Neural cell (in vitro differentiated cells): ENCODE results near the gene CRYGC. TPM values are rescaled to one million over a fixed set of nuclear protein-coding genes. Genes with fewer than 3 reads are reported as not detected.

Source experiments
- H2AFZ ChIP-seq: fragments of 200-600, 300-800 bp; sonication (generic), shearing (Covaris generic); 2 replicates; pipeline ENCODE4 v1.6.0; 2014; ENCODE audit warnings: low read depth, mild to moderate bottlenecking, antibody characterized with exemption, low read length, moderate library complexity
- H3F3A ChIP-seq: fragments of 200-600 bp; shearing (Covaris generic); 2 replicates; pipeline ENCODE4 v1.6.1; 2016; ENCODE audit warnings: mild to moderate bottlenecking, moderate library complexity, mixed read lengths, antibody characterized with exemption, low read length; ENCODE audit not compliant: insufficient read depth, poor library complexity, severe bottlenecking
- H3K27ac ChIP-seq: fragments of 200-600, 300-800 bp; sonication (generic), shearing (Covaris generic); 2 replicates; pipeline ENCODE4 v1.5.1; 2014; ENCODE audit warnings: mild to moderate bottlenecking, low read length, moderate library complexity
- H3K27me3 ChIP-seq: fragments of 300-800, 200-600 bp; sonication (generic), shearing (Covaris generic); 2 replicates; pipeline ENCODE4 v1.6.0; 2014; ENCODE audit warnings: mild to moderate bottlenecking, low read depth, low read length, moderate library complexity; ENCODE audit not compliant: insufficient read depth
- H3K36me3 ChIP-seq: fragments of 300-800, 200-600 bp; sonication (generic), shearing (Covaris generic); 2 replicates; pipeline ENCODE4 v1.5.1; 2014; ENCODE audit warnings: mild to moderate bottlenecking, antibody characterized with exemption, low read length, moderate library complexity; ENCODE audit not compliant: insufficient read depth
- H3K4me2 ChIP-seq: fragments of 300-800, 200-600 bp; sonication (generic), shearing (Covaris generic); 2 replicates; pipeline ENCODE4 v1.6.0; 2014; ENCODE audit warnings: mild to moderate bottlenecking, low read length
- H3K4me3 ChIP-seq: fragments of 300-800, 200-600 bp; sonication (generic), shearing (Covaris generic); 2 replicates; pipeline ENCODE4 v1.5.1; 2014; ENCODE audit warnings: mild to moderate bottlenecking, low read length, moderate library complexity
- H3K79me2 ChIP-seq: fragments of 200-600 bp; shearing (Covaris generic); replicated peaks from 2 replicates; pipeline ENCODE4 v1.6.0; 2014; ENCODE audit warnings: mild to moderate bottlenecking, low read length, moderate library complexity; ENCODE audit not compliant: insufficient read depth
- H3K9ac ChIP-seq: fragments of 300-800, 200-600 bp; sonication (generic), shearing (Covaris generic); 2 replicates; pipeline ENCODE4 v1.6.1; 2016; ENCODE audit warnings: mild to moderate bottlenecking, low read length, mixed read lengths
- H3K9me2 ChIP-seq: fragments of 200-600 bp; shearing (Covaris generic); 2 replicates; pipeline ENCODE4 v1.6.1; 2016; ENCODE audit warnings: mild to moderate bottlenecking, low read length, mixed read lengths; ENCODE audit not compliant: insufficient read depth
- H3K9me3 ChIP-seq: fragments of 200-600, 300-800 bp; sonication (generic), shearing (Covaris generic); 2 replicates; pipeline ENCODE4 v1.6.1; 2016; ENCODE audit warnings: mild to moderate bottlenecking, mixed run types, low read length, moderate library complexity, mixed read lengths
- H4K20me1 ChIP-seq: fragments of 200-600 bp; shearing (Covaris generic); 2 replicates; pipeline ENCODE4 v1.6.1; 2016; ENCODE audit warnings: mild to moderate bottlenecking, mixed run types; ENCODE audit not compliant: insufficient read depth
- CTCF ChIP-seq: fragments of 450-650 bp; IDR thresholded peaks from 2 replicates; pipeline ENCODE4 v1.5.1; 2014; ENCODE audit warnings: antibody characterized with exemption, mild to moderate bottlenecking, moderate library complexity; ENCODE audit not compliant: poor library complexity, severe bottlenecking
- EP300 ChIP-seq: fragments of 450-650 bp; conservative IDR thresholded peaks from 2 replicates; pipeline ENCODE4 v1.6.1; 2014; ENCODE audit warnings: antibody characterized with exemption, mild to moderate bottlenecking, moderate library complexity; ENCODE audit not compliant: poor library complexity, severe bottlenecking
- EZH2 ChIP-seq: fragments of 200-600, 300-800 bp; shearing (Covaris generic), sonication (generic); IDR thresholded peaks from 2 replicates; pipeline ENCODE4 v1.6.1; 2014; ENCODE audit warnings: antibody characterized with exemption, low read length, borderline replicate concordance, mild to moderate bottlenecking; ENCODE audit not compliant: insufficient read depth, poor library complexity, severe bottlenecking
- MXI1 ChIP-seq: fragments of 450-650 bp; conservative IDR thresholded peaks from 2 replicates; pipeline ENCODE4 v1.6.1; 2014; ENCODE audit warnings: antibody characterized with exemption, mild to moderate bottlenecking; ENCODE audit not compliant: poor library complexity, severe bottlenecking
- POLR2AphosphoS5 ChIP-seq: IDR thresholded peaks from 2 replicates; pipeline ENCODE4 v1.6.1; 2012
- RAD21 ChIP-seq: fragments of 450-650 bp; conservative IDR thresholded peaks from 2 replicates; pipeline ENCODE4 v1.6.1; 2014; ENCODE audit warnings: antibody characterized with exemption, mild to moderate bottlenecking, moderate library complexity
- SMC3 ChIP-seq: fragments of 450-650 bp; conservative IDR thresholded peaks from 2 replicates; pipeline ENCODE4 v1.6.1; 2014; ENCODE audit warnings: antibody characterized with exemption, mild to moderate bottlenecking, moderate library complexity; ENCODE audit not compliant: poor library complexity
- TAF1 ChIP-seq: IDR thresholded peaks from 2 replicates; pipeline ENCODE4 v1.6.1; 2012; ENCODE audit warnings: low read depth
- polyA plus RNA-seq: library from polyadenylated mRNA; depleted of rRNA; stranded (reverse); fragments of >200 nt; gene quantifications from 2 replicates; pipeline ENCODE4 v1.2.3, GENCODE V29; 2014
- TF ChIP-seq, protein P1 (sequence below): IDR thresholded peaks from 2 replicates; pipeline ENCODE4 v1.6.1; 2012; ENCODE audit warnings: borderline replicate concordance

The CRYGC gene
- polyA plus RNA-seq, 1 donor from 2014 or later = not detected

DNA sequence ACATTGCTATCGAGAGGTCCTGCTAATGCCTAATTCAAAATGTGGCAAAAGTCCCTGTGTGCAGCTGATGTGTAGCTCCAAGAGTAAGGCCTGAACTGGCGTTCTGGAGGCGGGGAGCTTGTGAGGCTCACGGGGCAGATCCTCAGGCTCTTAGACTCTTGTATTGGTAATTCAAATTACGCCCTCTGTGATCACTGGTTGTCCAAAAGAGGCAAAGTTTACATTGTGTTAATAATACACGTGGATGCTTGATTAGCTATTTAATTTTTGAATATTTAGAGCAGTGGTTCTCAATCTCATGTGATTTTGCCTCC lies 46.2 kb upstream of the CRYGC start:
- no peak overlapping the region for H3K9ac ChIP-seq
- H3K79me2 ChIP-seq = no peaks in the 10 kb centered on the region
- no peaks in the 10 kb centered on the region for H3K9me2 ChIP-seq
- H4K20me1 ChIP-seq = no peaks in the 10 kb centered on the region
- no peak overlapping the region for H3K4me2 ChIP-seq
- H3K27ac ChIP-seq = no peak overlapping the region
- no peaks in the 10 kb centered on the region for H3K36me3 ChIP-seq
- no peak overlapping the region for H2AFZ ChIP-seq
- no peak overlapping the region for H3K4me3 ChIP-seq
- no peaks in the 10 kb centered on the region for H3K27me3 ChIP-seq
- TF ChIP-seq POLR2AphosphoS5 (no peak), RAD21 (no peak), SMC3 (no peak), EZH2 (no peak), MXI1 (no peak), CTCF (no peak), EP300 (no peak), TAF1 (no peak)
- TF ChIP-seq, protein P1, sequence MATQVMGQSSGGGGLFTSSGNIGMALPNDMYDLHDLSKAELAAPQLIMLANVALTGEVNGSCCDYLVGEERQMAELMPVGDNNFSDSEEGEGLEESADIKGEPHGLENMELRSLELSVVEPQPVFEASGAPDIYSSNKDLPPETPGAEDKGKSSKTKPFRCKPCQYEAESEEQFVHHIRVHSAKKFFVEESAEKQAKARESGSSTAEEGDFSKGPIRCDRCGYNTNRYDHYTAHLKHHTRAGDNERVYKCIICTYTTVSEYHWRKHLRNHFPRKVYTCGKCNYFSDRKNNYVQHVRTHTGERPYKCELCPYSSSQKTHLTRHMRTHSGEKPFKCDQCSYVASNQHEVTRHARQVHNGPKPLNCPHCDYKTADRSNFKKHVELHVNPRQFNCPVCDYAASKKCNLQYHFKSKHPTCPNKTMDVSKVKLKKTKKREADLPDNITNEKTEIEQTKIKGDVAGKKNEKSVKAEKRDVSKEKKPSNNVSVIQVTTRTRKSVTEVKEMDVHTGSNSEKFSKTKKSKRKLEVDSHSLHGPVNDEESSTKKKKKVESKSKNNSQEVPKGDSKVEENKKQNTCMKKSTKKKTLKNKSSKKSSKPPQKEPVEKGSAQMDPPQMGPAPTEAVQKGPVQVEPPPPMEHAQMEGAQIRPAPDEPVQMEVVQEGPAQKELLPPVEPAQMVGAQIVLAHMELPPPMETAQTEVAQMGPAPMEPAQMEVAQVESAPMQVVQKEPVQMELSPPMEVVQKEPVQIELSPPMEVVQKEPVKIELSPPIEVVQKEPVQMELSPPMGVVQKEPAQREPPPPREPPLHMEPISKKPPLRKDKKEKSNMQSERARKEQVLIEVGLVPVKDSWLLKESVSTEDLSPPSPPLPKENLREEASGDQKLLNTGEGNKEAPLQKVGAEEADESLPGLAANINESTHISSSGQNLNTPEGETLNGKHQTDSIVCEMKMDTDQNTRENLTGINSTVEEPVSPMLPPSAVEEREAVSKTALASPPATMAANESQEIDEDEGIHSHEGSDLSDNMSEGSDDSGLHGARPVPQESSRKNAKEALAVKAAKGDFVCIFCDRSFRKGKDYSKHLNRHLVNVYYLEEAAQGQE = no peak
- no peaks in the 10 kb centered on the region for H3F3A ChIP-seq
- H3K9me3 ChIP-seq = no peaks in the 10 kb centered on the region

DNA sequence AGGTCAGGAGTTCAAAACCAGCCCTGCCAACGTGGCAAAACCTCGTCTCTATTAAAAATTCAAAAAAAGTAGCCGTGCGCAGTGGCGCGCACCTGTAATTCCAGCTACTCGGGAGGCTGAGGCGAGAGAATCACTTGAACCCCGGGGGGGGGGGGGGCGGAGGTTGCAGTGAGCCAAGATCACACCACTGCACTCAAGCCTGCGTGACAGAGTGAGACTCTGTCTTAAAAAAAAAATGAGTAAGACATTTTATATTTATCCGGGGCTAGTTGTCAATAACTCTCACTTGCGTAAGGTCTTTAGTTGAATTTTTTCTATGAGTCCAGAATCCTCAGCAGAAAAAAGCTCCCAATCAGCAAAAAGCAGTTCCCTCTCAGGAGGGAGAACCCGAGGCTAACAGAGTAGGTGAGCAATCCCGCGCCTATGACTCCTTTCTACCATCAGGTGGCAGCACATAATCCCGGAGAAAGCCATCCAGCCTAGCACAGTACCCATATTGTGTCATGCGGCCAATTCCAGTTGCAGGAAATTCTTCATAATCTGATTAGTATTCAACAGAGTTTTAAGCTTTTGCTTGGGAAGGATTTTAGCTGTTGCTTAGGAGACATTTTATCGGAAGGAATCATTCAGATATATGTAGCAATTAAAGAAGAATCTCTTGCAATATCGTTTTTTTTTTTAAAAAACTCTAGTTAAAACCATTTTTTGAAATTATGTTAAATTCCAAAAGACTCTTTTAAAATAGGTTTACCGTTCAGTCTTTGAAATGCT lies 45.6 kb upstream of the CRYGC start:
- H3F3A ChIP-seq = no peaks in the 10 kb centered on the region
- H3K9me3 ChIP-seq = no peaks in the 10 kb centered on the region
- H3K79me2 ChIP-seq = no peaks in the 10 kb centered on the region
- H3K27me3 ChIP-seq = no peaks in the 10 kb centered on the region
- no peak overlapping the region for H3K4me3 ChIP-seq
- no peak overlapping the region for H3K9ac ChIP-seq
- H3K36me3 ChIP-seq = no peaks in the 10 kb centered on the region
- H3K9me2 ChIP-seq = no peaks in the 10 kb centered on the region
- TF ChIP-seq RAD21 (peak; percentile 89), SMC3 (peak; percentile 91), CTCF (peak; percentile 91), TAF1 (no peak), EP300 (no peak)
- H3K27ac ChIP-seq = no peak overlapping the region
- H2AFZ ChIP-seq = no peak overlapping the region
- no peaks in the 10 kb centered on the region for H4K20me1 ChIP-seq
- no peak overlapping the region for H3K4me2 ChIP-seq
